ENCODE data around the gene URI1.
"Not testable (repeated sequence)": the region's sequence is repeated elsewhere in the genome, so short reads cannot be mapped to it uniquely, and the experiment has no call there.

URI1 gene

GRCh38 chr19:29941828-29942403 is at the start of gene URI1:
Gene URI1 (plus strand): TSS chr19:29942239. CDS start chr19:29942548, 309 bp downstream.
- peak; percentile 93 for DNase-seq

- no peak for DNase-seq
Observed at GRCh38 chr19:29893606-29894284, 48.3 kb upstream of the URI1 start.

DNA sequence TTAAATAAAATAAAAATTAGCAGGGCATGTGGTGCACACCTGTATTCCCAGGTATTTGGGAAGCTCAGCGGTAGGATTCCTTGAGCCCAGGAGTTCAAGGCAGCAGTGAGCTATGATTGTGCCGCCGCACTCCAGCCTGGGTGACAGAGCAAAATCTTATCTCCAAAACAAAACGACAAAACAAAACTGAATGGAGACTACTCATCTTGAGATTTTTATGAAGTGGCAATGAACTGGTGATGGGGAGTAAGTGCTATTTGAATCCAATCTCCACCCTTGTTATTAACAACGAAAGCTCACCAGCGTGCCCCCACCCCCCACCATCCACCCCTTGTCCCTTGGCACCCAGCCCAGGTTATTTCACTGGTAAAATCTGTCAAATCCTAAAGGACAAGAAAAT is 45.2 kb upstream of the URI1 start:
- DNase-seq, result no peak

DNA sequence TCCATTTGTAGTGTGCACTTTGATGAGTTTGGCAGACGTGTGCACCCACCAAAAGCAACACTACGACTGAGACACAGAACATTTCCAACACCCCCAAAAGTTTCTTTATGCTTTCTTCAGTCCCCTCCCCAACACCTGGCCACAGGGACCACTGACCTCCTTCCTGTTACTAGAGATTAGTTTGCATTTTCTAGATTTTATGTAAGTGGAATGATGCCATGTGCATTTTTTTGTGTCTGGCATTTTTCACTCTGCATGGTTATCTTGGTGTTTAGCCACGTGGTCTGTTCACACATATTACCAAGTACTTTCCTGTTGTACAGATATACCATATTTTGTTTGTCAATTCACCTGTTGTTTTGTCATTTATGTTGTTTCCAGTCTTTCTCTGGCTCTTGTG is 44.6 kb upstream of the URI1 start:
- no peak for DNase-seq

GRCh38 chr19:29904017-29904416 is 38.0 kb upstream of the URI1 start:
- DNase-seq, result no peak

DNA sequence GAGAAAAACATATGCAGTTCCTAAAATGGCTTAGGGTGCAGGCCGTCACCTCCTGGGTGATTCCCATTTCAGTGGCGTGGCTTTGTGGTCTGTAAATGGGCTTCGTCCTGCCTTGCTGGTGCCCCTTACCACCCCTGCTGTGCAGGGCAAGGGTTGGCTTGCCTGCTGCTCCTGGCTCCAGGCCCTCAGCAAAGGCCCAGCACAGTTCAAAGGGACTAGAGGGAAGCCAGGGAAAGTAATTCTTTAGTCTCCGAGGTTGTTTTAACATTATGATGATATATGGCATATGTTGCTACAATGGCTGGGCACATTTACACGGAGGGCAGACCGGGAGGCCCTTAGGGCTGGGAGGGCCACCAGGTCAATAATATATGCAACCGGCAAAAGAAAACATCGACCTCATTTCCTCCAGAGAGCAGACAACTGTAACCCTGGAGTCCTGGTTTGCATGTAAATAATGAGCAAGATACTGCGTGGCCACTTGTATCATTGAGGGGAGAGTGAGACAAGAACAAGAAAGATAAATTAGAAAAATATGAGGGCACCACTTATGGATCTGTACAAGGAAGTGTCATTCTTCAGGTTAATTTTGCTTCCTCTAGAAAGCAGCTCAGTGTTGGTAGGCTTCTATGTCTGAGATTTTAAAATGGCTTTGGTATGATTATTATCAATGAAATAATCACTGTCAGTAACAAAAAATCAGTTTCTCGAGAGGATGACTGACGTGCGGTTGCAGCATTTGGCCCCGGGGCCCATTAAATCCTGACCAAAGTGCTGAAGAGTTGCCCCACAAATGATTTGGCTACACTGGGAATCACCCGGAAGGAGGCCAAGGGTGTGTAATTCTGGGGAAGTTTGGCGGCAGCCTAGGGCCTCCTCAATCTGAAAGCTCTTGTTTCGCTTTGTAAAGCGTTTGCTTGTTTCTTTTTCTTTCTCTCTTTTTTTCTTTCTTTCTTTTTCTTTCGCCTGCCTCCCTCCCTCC is 32.8 kb upstream of the URI1 start:
- DNase-seq, result no peak

- DNase-seq, result no peak
Observed at GRCh38 chr19:29914933-29915332, 27.1 kb upstream of the URI1 start.

GRCh38 chr19:29915832-29916231 is 26.2 kb upstream of the URI1 start:
- DNase-seq, result not testable (repeated sequence)

- no peak for DNase-seq
Observed at GRCh38 chr19:29917911-29918310, 24.1 kb upstream of the URI1 start.

DNA sequence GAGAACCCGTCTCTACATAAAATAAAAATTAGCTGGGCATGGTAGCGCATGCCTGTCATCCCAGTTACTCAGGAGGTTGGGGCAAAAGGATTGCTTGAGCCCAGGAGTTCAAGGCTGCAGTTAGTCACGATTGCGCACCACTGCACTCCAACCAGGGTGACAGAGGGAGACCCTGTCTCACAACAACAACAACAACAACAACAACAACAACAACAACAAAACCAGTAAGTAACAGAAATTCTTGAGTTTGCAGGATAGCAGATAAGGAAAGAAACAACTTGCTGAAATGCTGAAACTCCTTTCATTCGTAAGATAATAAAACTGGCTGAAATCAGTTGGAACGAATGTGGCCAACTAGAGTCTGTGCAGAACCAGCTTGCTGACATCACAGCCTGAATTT is 23.1 kb upstream of the URI1 start:
- no peak for DNase-seq

- no peak for DNase-seq
Observed at GRCh38 chr19:29922972-29923371, 19.1 kb upstream of the URI1 start.

GRCh38 chr19:29923653-29924052 is 18.4 kb upstream of the URI1 start:
- DNase-seq, result no peak

GRCh38 chr19:29926031-29926430 is 16.0 kb upstream of the URI1 start:
- DNase-seq, result no peak

DNA sequence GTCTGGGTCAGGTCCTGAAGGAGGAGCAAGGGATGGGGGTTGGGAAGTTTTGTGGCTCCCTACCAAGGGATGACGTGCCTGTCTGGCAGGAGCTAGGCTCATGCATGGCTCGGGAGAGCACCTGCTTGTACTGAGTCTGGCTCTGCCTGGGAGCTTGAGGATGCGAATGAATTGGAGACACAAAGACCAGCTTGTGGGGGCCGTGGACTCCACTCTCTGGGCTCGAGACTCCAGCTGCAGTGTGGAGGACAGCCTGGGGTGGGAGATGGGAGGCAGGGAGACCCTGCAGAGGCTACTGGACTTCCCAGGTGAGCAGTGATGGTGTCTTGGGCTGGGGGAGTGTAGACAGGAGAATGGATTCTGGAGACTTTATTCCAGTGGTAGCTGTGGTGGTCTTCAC is 15.2 kb upstream of the URI1 start:
- no peak for DNase-seq

GRCh38 chr19:29927944-29928625 is 14.0 kb upstream of the URI1 start:
- no peak for DNase-seq

- no peak for DNase-seq
Observed at GRCh38 chr19:29928831-29929230, 13.2 kb upstream of the URI1 start.

- no peak for DNase-seq
Observed at GRCh38 chr19:29934257-29934656, 7.8 kb upstream of the URI1 start.

DNA sequence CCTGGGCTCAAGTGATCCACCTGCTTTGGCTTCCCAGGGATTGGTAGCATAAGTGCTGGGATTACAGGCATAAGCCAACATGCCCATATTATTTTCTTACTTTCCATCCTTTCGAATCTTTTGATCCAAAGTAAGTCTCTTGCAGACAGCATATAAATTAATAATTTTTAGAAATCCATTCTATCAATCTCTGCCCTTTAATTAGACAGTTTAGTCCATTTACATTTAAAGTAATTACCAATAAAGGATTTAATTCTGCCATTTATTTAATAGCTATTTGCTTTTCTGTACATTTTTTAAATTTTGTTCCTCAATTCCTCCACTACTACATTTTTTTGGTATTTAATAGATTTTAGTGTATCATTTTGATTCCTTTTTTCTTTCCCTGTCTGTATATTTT is 7.3 kb upstream of the URI1 start:
- DNase-seq, result no peak

DNA sequence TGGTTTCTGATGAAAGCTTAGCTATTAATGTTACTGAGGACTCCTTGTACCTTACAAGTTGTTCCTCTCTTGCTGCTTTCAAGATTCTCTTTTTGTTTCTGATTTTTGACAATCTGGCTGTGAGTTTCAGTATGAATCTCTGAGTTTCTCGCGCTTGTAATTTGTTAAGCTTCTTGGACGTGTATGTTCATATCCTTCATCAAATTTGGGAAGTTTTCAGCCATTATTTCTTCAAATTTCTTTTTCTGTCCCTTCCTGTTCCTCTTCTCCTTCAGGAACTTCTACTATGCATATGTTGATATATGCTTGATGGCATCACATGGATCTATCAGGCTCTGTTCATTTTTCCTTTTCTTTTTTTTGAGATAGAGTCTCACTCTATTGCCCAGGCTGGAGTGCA is 5.6 kb upstream of the URI1 start:
- no peak for DNase-seq

GRCh38 chr19:29939628-29940027 is 2.4 kb upstream of the URI1 start:
- DNase-seq, result no peak

GRCh38 chr19:29940971-29941585 is 961 bp upstream of the URI1 start:
- no peak for DNase-seq

DNA sequence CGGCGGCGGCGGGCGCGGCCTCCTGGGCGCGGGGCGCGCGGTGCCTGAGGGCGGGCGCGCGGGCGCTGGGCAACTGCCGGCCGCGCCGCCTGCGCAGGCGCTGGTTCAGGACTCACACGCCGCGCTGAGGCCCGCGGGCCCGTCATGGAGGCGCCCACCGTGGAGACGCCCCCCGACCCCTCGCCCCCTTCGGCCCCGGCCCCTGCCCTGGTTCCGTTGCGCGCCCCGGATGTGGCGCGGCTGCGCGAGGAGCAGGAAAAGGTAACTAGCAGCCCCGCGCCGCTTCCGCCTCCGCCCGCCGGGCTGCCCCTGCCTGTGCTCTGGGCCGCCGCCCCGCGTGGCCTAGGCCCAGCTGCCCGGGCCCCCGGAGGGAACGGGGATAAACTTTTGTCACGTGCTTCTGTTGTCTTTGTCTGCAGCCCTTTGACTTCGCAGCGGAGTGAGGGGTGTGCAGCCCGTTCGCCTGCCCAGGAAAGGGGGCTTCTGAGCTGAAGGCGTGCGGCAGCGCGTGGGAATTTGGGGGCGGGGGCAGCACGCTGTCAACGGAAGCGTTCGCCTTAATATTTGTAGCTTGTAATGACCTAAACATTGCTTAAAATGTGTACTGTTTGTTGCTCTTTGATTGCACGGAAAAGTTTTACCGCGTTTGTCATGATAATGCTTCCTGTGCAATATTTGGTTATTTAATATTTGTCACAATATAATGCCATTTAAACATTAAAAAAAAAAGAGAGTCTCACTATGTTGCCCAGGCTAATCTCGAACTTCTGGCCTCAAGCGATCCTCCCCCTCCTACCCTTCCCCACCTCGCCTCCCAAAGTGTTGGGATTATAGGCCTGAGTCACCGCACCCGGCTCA is 594 bp downstream of the URI1 start:
- DNase-seq, result peak; percentile 75

Measured in CD4-positive, alpha-beta T cell treated with Interleukin-10 for 1 hour (primary cell).